M059J (cell line): Measurements from ENCODE around the gene FHL1. TPM values are rescaled to one million over a fixed set of nuclear protein-coding genes. Genes with fewer than 3 reads are reported as not detected.
"Not testable (repeated sequence)": the region's sequence is repeated elsewhere in the genome, so short reads cannot be mapped to it uniquely, and the experiment has no call there.

ENCODE experiments used
- DNase-seq: peaks from one replicate; pipeline ENCODE4 v3.0.0-alpha.2; 2012; ENCODE audit warnings: low read depth
- total RNA-seq: library from RNA; depleted of rRNA; stranded (reverse); fragments of >200 nt; shearing (Covaris generic); gene quantifications from 2 replicates; pipeline ENCODE4 v1.2.3, GENCODE V29; 2014

The FHL1 gene
- total RNA-seq, 1 experiment from 2014 or later = 1,058 TPM

GRCh38 chrX:136146614-136147314 lies 569 bp upstream of the FHL1 start:
- DNase-seq = peak; percentile 26

DNA sequence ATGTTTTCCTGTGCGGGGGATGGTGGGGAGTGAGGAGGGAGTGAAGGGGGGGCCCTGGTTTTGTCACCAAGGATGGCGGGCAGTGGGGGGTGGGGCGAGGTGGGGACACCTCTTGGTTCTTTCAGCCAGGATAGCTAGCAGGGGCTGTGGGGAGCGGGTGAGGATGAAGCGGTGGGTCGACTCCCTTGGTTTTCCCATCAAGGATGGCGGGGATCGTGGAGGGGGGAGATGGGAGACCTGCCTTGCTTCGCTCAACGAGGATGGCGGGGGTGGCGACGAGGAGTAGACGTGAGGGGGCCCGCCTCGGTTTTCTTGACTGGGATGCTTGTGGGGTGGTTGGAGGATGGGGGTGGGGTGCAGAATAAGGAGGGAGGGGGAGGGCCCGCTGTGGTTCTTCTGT lies 643 bp downstream of the FHL1 start:
- DNase-seq = no peak

- no peak for DNase-seq
Measured at GRCh38 chrX:136148391-136148790, 1.1 kb downstream of the FHL1 start.

DNA sequence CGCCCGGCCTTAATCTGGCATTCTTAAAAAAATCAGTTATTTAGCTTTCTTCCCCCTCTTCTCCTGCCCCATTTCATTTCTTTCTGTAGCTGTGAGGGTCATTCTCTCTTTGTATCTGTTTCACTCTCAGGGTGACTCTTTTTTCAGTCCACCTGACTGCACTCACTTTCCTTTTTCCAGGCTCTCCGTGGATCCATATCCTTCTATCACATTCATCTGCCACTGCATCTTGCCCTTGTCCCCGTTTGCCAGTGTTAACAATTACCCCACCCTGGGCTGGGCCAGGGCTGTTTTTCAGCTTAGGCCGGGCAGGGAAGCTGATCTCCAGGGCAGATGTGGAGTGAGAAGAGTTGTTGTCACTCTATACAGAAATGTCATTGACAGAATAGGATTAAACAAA lies 7.7 kb downstream of the FHL1 start:
- no peak for DNase-seq

DNA sequence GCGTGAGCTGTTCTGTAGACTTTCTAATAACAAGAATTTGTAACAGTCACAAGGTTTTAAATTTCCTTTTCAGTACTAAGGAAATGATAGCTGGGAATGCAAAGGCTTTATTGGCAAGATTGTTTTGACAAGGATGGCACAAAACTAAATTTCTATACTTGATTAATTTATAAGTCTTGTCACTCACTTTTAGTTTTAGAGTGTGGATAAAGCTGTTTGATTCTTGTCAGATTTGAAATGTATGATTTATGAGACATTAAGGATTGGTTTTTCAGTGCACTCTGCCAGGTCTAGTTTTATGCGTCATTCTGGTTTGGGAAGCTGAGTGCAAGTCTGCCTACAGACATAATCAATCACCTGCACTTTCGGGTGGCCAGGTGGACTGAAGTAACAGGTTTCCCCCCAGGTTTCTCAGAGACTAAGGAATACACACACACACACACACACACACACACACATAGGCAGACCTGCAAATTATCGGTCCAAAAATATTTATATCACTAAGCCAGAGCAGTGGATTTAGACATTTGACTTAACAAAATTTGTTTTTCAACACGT lies 9.3 kb downstream of the FHL1 start:
- no peak for DNase-seq

- no peak for DNase-seq
Measured at GRCh38 chrX:136157187-136157586, 9.9 kb downstream of the FHL1 start.

- no peak for DNase-seq
Measured at GRCh38 chrX:136158685-136159084, 11.4 kb downstream of the FHL1 start.

DNA sequence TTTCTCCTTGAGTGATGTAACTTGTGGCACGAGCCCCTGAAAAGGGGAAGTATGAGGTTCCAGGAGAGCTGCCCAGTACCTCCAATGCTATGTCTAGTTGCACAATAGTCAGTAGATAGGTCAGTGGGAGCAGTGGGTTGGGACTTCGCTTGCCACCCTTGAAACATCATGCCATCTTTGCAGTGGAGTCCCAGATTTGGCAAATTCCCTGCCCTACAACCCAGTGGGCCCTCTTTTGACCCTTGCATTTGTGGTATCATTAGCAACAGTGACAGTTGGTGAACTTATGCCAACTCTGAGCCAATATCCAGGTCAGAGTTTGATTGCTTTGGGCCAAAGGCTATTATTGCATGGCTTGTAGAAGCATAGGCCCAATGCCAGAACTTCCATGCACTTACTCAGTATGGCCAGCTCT lies 12.3 kb downstream of the FHL1 start:
- DNase-seq = no peak

DNA sequence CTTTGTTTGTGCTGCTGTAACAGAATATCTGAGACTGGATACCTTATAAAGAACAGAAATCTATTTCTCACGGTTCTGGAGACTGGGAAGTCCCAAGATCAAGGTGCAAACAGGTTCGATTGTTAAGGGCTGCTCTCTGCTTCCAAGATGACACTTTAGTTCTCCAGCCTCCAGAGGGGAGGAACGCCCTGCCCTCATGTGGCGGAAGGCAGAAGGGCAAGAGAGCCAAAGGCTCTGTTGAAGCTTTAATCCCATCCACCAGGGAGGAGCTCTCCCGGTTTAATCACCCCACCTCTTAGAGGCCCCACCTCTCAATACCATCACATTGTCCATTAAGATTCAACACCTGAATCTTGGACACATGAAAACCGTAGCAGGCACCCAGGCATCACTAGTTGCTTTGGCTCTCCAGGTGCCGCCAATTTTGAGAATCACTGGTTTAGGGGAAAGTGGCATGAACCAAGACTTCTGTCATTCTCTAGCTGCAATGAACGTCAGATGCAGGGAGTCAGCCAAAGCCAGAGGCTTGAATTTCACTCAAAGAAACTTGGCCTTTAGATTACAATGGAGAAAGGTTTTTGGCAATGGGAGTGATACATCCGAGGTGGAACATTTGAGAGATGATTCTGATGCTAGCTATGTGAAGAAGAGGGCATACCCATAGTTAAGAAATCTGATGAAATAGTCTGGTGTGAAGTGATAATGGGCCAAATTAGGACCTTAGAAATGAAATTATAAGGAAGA lies 15.7 kb downstream of the FHL1 start:
- DNase-seq = peak; percentile 75

DNA sequence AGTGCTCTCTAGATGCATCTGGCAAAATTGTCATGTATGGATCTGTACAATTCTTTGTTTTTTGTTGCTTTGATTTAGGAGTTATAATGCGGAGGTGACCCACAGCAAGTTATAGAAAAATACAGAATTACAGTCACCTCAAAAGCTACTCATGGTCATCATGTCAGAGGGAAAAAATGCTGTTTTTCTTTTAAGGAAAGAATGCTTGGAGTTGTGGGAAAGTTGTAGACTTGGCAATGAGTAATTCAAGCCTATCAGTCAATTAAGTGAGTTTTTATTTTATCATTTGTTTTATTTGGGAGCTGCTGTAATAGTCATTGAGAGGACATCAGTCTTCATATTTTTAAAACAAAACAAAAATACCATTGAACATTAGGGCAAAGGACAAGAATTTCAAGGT lies 16.4 kb downstream of the FHL1 start:
- DNase-seq = peak; percentile 43

GRCh38 chrX:136165406-136165805 lies 18.1 kb downstream of the FHL1 start:
- DNase-seq = no peak

GRCh38 chrX:136166221-136166855 lies 19.0 kb downstream of the FHL1 start:
- DNase-seq = peak; percentile 66

GRCh38 chrX:136167989-136168388 lies 20.7 kb downstream of the FHL1 start:
- not testable (repeated sequence) for DNase-seq

- DNase-seq = peak; percentile 100
Measured at GRCh38 chrX:136168929-136169735, 21.8 kb downstream of the FHL1 start.

GRCh38 chrX:136170139-136170800 lies 22.9 kb downstream of the FHL1 start:
- DNase-seq = peak; percentile 87

DNA sequence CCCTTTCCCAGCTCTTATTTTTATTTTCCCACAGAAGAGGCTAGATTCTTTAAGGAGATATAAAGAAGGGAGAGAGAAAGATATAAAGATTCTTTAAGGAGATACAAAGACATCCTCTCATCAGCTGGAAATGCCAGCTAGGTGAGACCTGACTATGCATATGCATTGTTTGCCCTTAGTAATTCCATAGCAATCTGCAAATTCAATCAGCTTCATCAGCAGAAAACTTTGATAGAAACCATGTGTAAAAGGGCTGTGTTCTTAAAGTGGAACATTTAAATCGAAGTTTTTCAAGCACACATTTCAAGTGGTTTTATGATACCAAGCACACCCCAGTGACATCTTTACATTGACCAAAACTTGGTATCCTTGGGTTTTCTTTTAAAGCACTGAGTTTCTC lies 24.1 kb downstream of the FHL1 start:
- DNase-seq = no peak

GRCh38 chrX:136176399-136176825 lies 29.1 kb downstream of the FHL1 start:
- DNase-seq = peak; percentile 94

DNA sequence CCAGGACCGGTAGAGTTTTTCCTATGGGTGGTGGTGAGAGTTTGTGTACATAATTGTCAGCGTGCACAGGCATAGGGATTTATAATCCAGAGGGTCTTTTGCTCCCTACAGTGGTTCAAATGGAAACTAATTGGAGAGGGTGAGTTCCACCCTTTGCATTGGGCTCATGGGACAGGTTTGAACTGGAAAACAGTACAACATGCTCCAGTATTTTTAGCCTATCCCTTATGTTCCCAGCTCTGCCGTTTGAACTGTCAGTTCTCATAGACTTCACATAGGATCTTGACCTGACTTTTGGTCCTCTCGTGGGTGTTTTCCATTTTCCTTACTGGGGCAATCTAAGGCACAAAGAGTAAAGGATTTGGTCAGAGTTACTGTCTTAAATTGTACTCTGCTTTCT lies 31.8 kb downstream of the FHL1 start:
- DNase-seq = no peak

- no peak for DNase-seq
Measured at GRCh38 chrX:136182414-136182813, 35.1 kb downstream of the FHL1 start.

DNA sequence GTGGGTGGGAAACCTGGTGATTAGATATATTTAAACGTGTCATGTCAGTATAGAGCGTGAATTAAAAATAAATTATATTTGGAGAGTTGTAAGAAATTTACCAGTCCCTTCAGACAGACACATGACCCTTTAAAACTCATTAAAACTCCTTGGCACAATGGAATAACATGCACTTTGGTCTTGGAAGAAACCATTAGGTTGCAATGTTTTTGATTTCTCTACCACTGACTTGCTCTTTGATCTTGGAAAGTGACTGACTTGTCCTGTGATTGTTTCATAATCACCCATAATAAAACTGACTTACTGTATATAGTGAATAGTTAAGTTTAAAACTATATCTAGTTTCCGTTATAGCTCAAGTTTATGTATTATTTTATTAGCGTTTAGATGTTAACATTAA lies 35.8 kb downstream of the FHL1 start:
- no peak for DNase-seq

DNA sequence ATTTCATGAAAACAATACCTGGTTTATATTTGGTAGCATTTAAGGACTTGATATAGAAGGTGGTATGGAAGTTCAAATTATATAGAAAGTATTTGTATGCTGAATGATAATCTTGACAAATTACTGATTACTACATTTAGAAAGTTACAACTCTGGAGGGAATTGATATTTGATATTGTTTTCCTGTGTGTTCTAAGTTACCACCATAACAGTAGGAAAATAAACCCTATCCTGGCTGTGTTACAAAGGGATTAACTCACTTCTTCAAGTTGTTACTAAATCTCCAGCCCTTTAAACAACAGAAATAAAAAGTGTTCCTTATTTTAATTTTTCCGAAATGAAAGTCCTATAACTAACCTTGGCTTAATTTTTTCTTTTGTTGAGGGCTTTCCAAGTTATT lies 36.6 kb downstream of the FHL1 start:
- no peak for DNase-seq
